ENCODE data around the gene CYP51A1.

- no peak for TF ChIP-seq EZH2 (IDR thresholded peaks at IDR 0.05; ENCODE audit: borderline replicate concordance, insufficient read depth, low read length, poor library complexity, severe bottlenecking)
- TF ChIP-seq CTCF (IDR thresholded peaks at IDR 0.05; ENCODE audit: poor library complexity, severe bottlenecking) = no peak
- no peak for TF ChIP-seq POLR2AphosphoS5 (IDR thresholded peaks at IDR 0.05)
- no peak for TF ChIP-seq TAF1 (IDR thresholded peaks at IDR 0.05; ENCODE audit: low read depth)
- no peak for TF ChIP-seq REST (IDR thresholded peaks at IDR 0.05; ENCODE audit: borderline replicate concordance)
- TF ChIP-seq EP300 (conservative IDR thresholded peaks at IDR 0.05; ENCODE audit: poor library complexity, severe bottlenecking) = no peak
- no peak for TF ChIP-seq SMC3 (conservative IDR thresholded peaks at IDR 0.05; ENCODE audit: poor library complexity)
These were observed 69.7 kb downstream of the CYP51A1 start for GRCh38 chr7:92064438-92065029.

Measured in neural cell (in vitro differentiated cells).